GM19238 (cell line): ENCODE measurements around the gene PTPRF.
"Not testable (repeated sequence)": the region's sequence is repeated elsewhere in the genome, so short reads cannot be mapped to it uniquely, and the experiment has no call there.

Experiments used
- DNase-seq: peaks from one replicate; pipeline ENCODE4 v3.0.0; 2011; ENCODE audit warnings: low spot score; ENCODE audit not compliant: insufficient read length

The PTPRF gene

GRCh38 chr1:43622901-43623780, 92.5 kb downstream of the PTPRF start:
- DNase-seq, result no peak

- no peak for DNase-seq
Observed at GRCh38 chr1:43625063-43625780, 94.5 kb downstream of the PTPRF start.

GRCh38 chr1:43632135-43632670, 101.5 kb downstream of the PTPRF start:
- no peak for DNase-seq

- no peak for DNase-seq
Observed at GRCh38 chr1:43634721-43635120, 104.0 kb downstream of the PTPRF start.

GRCh38 chr1:43636006-43636641, 105.4 kb downstream of the PTPRF start:
- no peak for DNase-seq

- DNase-seq, result no peak
Observed at GRCh38 chr1:43637267-43637666, 106.6 kb downstream of the PTPRF start.

- DNase-seq, result not testable (repeated sequence)
Observed at GRCh38 chr1:43638381-43638780, 107.7 kb downstream of the PTPRF start.

GRCh38 chr1:43639976-43640794, 109.5 kb downstream of the PTPRF start:
- DNase-seq, result no peak

GRCh38 chr1:43644558-43644957, 113.9 kb downstream of the PTPRF start:
- no peak for DNase-seq

GRCh38 chr1:43645461-43645860, 114.8 kb downstream of the PTPRF start:
- DNase-seq, result no peak

GRCh38 chr1:43647331-43647730, 116.6 kb downstream of the PTPRF start:
- DNase-seq, result not testable (repeated sequence)

GRCh38 chr1:43648221-43648847, 117.7 kb downstream of the PTPRF start:
- no peak for DNase-seq

- DNase-seq, result no peak
Observed at GRCh38 chr1:43648876-43649477, 118.3 kb downstream of the PTPRF start.

- DNase-seq, result peak; percentile 97
Observed at GRCh38 chr1:43650310-43651085, 119.8 kb downstream of the PTPRF start.

- DNase-seq, result no peak
Observed at GRCh38 chr1:43651188-43651587, 120.5 kb downstream of the PTPRF start.

GRCh38 chr1:43651902-43652301, 121.2 kb downstream of the PTPRF start:
- no peak for DNase-seq

- DNase-seq, result no peak
Observed at GRCh38 chr1:43653339-43653738, 122.7 kb downstream of the PTPRF start.

GRCh38 chr1:43653893-43654292, 123.2 kb downstream of the PTPRF start:
- DNase-seq, result peak; percentile 32

GRCh38 chr1:43655953-43656352, 125.3 kb downstream of the PTPRF start:
- DNase-seq, result no peak
